Liver (tissue), 3 donors: ENCODE data around the gene DAPK1.

Experiments
- GABPA ChIP-seq, 2 donors: IDR thresholded peaks in 1 of 2; conservative IDR thresholded peaks in 1 of 2; 2 replicates each; pipeline ENCODE4 v1.6.1; 2016; ENCODE audit warnings: antibody characterized with exemption in 2 of 2, mild to moderate bottlenecking in 1 of 2, moderate library complexity in 1 of 2
- TF ChIP-seq, protein P1 (sequence below): fragments of 150-350 bp; IDR thresholded peaks from 2 replicates; pipeline ENCODE4 v1.5.1; 2017; ENCODE audit warnings: improper control_type of control experiment, low read depth, low read length; ENCODE audit not compliant: missing input control
- donor health status: healthy.
- donor health status: healthy.

DNA sequence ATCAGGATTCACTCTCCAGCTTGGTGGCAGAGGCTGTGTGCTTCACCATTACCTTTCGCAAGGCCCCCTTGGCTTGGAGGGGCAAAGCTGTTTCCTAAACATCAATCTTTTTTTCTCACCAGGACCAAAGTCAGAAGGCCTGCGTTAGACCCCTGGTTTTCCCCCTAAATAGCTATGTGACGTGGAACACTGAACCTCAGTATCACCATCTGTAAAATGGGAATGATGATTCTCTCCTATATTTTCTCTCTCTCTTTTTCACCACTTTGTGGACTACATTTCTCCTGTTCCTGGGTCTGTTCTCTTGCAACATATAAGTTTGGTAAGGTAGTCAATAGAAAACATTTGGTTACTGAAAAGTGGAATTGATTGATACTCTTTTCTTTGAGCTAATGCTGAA, 50.5 kb downstream of the DAPK1 start:
- TF ChIP-seq, protein P1, sequence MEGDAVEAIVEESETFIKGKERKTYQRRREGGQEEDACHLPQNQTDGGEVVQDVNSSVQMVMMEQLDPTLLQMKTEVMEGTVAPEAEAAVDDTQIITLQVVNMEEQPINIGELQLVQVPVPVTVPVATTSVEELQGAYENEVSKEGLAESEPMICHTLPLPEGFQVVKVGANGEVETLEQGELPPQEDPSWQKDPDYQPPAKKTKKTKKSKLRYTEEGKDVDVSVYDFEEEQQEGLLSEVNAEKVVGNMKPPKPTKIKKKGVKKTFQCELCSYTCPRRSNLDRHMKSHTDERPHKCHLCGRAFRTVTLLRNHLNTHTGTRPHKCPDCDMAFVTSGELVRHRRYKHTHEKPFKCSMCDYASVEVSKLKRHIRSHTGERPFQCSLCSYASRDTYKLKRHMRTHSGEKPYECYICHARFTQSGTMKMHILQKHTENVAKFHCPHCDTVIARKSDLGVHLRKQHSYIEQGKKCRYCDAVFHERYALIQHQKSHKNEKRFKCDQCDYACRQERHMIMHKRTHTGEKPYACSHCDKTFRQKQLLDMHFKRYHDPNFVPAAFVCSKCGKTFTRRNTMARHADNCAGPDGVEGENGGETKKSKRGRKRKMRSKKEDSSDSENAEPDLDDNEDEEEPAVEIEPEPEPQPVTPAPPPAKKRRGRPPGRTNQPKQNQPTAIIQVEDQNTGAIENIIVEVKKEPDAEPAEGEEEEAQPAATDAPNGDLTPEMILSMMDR: no peak
- TF ChIP-seq GABPA (IDR thresholded peaks at IDR 0.05 in 1 of 2, conservative IDR thresholded peaks at IDR 0.05 in 1 of 2): no peak
